GM21423 (cell line): ENCODE results near the gene RNF11.

ENCODE experiments used
- ATAC-seq: cut with Tn5 transposase; IDR thresholded peaks from one replicate; pipeline ENCODE4 v1.9.1; 2021; ENCODE audit warnings: mild to moderate bottlenecking, moderate library complexity; ENCODE audit not compliant: unreplicated experiment

RNF11 gene

GRCh38 chr1:51311826-51312225, 75.8 kb downstream of the RNF11 start:
- ATAC-seq, result no peak

- ATAC-seq, result no peak
These were observed 76.6 kb downstream of the RNF11 start for GRCh38 chr1:51312718-51313117.

- ATAC-seq, result no peak
These were observed 77.3 kb downstream of the RNF11 start for GRCh38 chr1:51313268-51313852.

GRCh38 chr1:51313961-51314777, 78.1 kb downstream of the RNF11 start:
- ATAC-seq, result no peak

GRCh38 chr1:51314974-51315373, 78.9 kb downstream of the RNF11 start:
- no peak for ATAC-seq

- ATAC-seq, result no peak
These were observed 80.2 kb downstream of the RNF11 start for GRCh38 chr1:51316113-51316845.

GRCh38 chr1:51316846-51317120, 80.7 kb downstream of the RNF11 start:
- ATAC-seq, result no peak

GRCh38 chr1:51317798-51318197, 81.7 kb downstream of the RNF11 start:
- ATAC-seq, result no peak

GRCh38 chr1:51320967-51321923, 85.2 kb downstream of the RNF11 start:
- no peak for ATAC-seq

GRCh38 chr1:51321924-51322280, 85.8 kb downstream of the RNF11 start:
- ATAC-seq, result no peak

GRCh38 chr1:51322417-51323101, 86.5 kb downstream of the RNF11 start:
- no peak for ATAC-seq
